HG03039 (cell line): ENCODE results near the gene FBXL16.

Experiments
- ATAC-seq: cut with Tn5 transposase; IDR thresholded peaks from one replicate; pipeline ENCODE4 v1.9.1; 2021; ENCODE audit warnings: mild to moderate bottlenecking, moderate library complexity; ENCODE audit not compliant: unreplicated experiment

FBXL16 gene

DNA sequence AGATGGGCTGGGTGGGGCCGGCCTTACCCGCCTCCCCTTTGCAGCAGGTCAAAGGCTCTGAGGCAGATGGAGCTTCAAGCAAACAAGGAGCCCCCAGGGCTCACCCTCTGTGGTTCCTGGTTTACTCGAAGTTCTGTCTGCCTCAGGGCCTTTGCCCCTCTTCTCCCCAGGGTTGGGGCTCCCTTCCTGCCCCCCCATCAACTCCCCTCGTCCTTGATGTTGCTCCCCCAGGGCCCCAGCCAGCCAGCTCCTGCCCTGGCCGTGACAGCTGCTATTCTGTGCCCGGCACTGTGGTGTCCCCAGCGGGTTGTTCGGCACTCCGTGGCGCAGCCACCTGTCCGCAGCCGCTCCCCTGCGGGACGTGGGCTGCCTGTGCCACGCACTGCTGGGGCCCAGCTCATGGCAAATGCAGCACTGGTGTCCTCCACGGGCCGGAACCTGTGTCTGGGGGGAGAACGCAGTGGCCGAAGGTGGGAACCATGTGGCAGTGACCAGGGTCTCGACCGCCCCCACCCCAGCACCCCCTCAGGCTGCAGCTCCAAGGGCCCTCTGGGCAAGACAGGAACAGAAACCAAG is 5.0 kb upstream of the FBXL16 start:
- no peak for ATAC-seq

DNA sequence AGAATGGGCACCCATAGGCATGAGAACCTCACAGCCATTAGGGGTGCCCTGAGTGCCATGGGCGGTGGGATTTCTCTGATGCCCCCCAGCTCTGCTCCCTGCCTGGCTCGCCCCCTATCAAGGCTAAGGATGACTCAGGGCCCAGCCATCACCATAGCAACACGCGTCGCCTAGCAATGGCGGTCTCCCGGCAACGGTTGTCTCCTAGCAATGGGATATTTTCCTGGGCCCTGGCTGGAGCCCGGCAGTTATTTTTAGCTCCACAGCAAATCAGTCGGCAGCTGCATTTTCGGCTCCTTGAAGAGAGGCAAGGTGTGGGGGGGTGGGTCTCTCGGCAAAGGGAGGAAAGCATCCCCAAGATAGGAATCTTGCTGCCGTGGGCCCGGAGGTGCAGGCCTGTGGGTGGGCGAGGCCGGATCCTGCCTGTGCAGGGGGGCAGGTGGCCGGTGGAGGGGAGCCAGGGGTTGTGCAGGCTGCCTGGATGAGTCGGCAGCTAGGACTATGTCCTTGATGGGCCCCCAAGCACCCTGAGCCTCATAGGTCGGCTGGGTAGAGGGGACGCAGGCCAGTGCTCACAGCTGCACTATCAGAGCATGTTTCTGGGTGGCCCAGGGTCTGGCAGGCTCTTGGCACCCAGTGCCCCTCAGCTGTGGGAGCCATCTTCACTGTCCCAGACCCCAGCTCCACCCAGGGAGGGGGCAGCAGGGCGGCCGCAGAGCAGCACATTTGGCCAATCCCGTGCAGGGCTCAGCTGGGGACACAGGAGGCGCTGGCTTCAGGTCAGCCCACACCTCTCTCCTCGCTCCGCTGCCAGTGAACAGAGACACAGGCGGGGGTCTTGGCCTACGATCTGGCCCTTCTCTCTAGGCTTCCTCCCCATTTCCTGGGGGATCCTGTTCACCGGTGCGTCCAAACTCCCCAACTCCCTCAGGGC is 4.2 kb upstream of the FBXL16 start:
- no peak for ATAC-seq

DNA sequence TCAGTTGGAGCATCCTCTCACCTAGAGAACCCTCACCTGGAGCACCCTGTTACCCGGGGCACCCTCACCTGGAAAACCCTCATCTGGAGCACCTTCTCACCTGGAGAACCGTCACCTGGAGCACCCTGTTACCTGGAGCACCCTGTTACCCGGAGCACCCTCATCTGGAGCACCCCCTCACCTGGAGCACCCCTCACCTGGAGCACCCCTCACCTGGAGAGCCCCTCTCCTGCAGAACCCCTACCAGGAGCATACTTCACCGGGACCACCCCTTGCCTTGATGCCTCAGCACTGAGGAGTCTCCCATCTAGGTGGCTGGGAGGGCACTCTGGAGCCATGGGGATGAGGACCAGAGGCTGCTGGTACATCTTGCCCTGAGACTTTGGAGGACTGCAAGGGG is 3.4 kb upstream of the FBXL16 start:
- ATAC-seq, result no peak

DNA sequence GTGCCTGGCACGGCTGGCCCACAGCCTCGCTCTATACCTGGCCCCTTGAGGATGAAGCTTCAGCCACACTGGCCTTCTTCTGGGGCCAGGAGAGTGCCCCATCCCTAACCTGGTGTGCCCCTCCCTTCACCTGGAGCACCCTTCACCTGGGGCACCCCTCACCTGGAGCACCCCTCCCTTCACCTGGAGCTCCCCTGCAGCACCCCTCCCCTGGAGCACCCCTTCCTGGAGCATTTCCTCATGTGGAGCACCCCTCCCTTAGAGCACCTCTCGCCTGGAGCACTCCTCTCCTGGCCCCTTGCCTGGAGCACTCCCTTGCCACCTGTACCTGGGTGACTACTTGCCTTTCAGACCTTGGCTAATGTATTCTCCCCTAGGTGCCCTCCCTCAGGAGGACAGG is 2.4 kb upstream of the FBXL16 start:
- ATAC-seq, result no peak

DNA sequence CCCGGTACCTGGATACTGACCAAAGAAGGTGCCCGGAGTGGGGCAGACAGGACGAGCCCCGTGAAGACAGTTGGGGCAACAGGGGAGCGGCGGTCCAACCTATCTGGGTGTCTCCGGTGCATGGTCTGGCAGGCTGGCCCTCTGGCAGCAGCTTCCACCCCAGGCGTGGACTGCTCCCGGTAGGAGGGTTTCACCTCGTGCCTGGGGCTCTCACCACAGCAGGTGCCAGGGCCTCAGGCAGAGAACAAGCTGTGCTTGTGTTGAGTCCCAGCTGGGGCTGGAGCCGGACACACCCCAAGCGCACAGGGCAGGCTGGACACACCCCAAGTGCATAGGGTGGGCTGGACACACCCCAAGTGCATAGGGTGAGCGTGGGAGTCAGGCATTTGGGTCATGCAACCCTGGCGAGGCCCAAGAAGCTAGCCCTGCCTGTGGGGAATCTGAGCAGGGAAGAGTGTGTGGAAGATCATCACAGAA is 1.5 kb upstream of the FBXL16 start:
- ATAC-seq, result no peak

DNA sequence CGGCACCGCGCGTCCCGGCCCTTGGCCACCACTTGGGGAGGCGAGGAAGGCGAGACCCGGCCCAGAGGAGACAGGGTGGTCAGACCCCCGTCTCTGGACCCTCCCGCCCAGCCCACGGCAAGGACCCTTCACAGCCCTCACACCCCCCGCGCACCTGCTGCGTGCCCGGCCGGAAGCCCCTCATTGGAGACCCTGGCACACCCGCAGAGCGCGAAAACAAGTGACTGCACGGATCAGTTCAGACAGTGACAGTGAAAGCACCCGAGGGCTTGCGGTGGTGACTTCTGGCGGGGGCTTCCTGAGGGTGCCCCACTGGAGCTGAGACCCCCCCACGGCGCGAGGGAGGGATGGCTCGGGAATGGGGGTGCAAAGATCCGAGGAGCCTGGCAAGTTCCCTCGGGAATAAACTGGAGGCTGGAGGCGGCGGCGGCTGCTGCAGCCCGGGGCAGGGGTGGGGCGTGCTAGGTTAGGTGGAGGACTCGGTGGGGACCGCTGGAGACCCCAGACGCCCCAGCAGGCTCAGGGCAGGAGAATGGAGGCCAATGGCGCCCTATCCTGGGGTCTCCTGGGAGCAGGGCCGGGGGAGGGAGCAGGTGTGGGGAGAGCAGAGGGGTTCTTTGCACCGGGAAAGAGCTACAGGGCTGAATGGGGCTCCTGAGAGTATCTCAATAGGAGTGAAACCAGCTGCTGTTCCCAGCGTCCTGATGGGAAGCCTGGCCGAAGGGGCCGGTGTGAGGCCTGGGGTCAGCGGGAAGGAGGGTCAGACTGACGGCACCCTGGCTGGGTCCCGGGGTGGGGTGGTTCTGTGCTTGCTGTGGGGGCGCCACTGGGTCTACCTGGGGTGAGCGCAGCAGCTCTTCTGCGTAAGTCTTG is 824 bp upstream of the FBXL16 start:
- ATAC-seq, result no peak

DNA sequence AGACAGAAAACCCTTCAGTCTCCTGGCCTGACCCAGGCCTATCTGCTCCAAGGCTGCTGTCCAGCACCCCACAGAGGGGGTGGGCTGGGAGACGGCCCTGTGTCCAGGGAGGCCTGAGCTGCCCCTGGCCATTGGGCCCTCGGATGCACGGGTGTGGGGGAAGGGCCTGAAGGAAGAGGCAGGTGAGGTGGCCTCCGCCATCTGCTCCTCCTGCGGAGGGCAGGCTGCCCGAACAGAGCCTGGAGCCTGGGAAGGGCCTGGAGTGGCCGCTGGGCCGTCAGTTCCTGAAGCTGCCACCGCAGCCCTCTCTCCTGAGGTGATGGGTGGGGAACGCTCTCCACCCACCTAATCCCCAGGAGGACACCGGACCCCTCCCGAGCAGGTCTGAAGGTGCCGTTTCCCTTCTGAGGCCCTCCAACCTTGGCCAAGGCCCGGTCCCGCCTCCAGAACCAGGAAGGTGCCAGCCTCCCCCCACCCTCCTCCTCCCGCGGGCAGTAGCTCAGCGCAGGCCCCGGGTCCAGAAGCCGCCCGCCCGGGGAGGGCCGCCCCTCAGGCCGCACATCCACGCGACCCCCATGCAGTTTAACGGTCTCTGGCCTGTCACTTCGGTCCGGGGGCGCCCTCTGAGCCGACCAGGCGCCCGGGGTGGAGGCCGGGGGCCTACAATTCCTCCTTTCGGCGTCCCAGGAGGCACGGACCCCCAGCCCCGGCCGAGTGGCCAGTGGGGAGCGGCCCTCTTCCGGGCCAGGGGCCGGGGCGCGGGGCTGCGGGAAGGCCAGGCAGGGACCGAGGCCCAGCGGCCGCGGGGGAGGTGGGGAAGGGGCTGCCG is 835 bp downstream of the FBXL16 start:
- no peak for ATAC-seq

DNA sequence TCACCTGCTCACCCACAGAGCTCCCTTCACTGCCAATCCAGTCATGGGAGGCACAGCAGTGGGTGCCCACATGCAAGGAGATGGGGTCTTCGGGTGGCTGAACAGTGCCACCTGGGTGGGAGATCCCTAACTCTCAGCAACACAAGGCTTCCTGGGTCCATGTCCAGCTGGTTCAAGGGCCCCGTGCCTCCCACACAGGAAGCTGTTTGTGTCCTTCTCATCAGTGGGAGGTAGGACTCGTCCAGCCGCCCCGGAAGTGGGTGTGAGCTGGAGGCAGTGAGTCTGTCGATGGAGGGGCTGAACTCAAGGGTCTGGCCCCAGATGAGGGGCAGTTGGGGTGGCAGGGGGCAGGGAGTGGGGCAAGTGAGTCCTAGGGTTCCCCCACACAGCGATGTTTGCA is 1.6 kb downstream of the FBXL16 start:
- no peak for ATAC-seq

DNA sequence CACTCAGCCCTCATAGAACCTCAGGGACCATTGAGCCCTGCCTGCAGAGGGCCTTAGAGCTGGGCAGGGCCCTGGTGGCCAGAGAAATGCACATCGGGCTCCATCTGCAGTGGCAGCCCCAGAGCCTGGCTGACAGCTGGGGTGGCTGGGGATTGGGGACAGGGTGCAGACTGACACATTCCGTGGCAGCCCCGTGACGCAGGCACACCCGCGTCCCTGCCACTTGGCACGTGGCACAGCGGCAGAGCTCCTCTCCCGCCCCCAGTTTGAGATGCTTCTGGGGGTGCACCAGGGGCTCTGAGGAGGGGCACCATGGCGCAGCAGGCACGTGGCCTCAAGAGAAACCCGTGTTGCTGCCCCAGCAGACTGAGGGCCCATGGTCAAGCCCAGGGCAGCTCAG is 2.2 kb downstream of the FBXL16 start:
- ATAC-seq, result no peak

DNA sequence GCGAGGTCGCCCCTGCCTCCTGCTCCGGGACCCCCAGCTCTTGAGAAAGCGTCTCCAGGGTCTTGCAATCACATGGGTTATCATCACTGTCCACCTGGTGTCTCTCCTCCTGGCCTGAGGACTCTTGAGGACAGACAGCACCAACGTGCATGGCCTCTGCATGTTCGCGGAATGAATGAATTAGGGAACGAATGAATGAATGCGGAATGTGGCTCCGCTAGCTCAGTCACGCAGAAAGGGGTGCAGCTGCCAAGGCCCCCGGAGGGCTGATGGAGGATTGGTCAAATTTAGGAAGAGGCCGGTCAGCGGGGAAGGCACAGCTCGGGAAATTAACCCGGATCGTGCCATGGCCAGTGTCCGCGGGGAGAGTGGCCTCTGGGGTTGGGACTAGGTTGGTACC is 3.3 kb downstream of the FBXL16 start:
- ATAC-seq, result no peak

DNA sequence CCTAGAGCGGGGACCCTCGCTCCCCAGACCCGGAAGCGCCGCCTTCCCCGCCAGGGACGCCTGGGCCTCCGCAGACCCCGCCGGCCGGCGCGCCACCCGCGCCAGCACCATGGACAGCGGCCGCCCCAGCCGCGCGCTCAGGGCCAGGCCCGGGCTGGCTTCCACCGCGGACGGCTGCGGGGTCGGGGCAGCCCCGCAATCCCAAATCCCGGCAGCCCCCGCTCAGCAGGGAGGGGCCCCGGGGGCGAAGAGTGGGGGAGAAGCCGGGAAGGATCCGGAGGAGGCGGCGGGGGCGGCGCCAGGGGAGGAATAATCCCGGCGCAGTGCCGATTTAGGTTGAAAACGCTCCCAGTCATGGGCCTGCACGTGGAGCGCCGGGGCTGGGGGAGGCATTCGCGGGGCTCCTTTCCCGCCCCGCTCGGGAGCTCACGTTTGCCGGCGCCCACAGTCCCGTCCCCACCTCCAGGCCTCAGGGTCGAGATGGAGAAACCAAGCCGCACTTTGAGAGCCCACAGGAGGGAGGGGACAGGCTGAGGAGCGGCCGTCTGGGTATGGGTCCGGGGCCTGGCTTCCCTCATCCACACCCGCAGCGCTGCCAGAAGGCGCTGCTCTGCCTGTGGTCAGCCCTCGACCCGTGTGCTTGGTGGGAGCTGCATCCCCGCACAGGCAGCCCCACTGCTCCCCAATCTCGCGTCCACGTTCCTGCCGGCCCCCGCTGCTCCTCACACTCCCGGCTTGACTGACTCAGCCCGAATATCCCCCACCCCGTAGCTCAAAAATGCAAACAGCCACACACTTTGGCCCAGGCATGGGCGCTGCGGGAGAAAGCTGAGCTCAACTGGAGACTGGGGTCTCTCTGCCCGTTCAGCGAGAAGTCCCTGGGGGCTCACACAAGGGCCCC is 4.7 kb downstream of the FBXL16 start:
- ATAC-seq, result no peak

DNA sequence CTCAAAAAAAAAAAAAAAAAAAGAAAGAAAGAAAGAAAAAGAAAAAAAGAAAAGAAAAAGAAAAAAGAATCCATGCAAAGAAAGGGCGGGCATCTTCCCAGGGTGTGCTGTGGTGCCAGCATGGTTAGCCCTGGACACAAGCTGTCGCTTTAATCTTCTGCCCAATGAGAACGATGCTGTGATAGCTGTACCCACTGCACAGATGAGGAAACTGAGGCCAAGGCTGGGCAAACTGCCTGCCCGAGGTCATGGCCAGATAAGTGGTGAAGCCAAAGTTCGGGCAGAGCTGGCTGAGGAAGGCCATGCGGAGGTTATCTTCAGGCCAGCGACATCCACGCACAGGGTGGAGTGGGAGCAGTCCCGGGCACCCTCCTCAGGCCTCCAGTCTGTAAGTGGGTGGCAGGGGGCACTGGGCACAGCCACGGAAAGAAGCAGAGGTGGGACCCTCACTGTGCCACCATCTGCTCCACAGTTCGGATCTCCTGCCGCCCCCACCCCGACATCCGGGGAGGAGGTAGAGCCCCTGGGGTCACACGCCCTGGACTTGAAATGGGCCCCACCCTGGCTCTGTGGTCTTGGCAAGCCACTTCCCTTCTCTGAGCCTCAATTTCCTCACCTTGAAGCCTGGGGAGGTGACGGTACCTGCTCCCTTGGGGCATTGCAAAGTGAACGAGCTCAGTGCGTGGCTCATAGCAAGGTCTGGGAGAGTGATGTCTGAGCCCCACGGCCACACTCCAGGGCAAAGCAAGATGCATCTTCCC is 6.5 kb downstream of the FBXL16 start:
- ATAC-seq, result no peak

DNA sequence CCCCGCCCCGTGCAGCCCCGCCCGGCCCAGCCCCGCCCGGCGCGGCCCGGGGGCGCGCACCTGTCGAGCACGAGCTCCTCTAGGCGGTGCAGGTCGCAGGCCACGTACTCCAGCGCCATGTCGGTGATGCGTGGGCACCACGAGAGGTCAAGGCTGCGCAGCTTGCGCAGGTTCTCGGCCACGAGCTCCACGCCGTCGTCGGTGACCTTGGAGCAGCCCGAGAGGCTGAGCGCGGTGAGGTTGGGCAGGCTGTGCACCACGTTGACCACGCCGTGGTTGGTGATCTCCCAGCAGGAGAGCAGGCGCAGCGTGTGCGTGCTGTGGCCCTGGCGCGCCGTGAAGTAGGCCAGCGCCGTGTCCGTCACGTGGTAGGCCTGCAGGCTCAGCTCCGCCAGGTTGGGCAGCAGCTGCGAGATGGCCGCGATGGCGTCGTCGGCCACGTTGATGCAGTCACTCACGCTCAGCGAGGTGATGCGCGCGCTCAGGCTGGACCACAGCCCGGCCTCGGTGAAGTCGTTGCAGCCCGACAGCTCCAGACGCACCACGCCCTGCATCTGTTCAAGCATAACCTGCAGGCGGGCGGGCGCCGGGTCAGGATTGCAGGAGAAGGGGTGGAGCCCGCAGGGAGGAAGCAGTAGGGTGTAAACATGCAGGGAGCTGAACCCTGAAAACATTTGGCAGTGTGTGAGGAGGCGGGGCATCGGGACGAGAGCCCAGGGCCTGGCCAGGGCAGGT is 10.1 kb downstream of the FBXL16 start:
- no peak for ATAC-seq

DNA sequence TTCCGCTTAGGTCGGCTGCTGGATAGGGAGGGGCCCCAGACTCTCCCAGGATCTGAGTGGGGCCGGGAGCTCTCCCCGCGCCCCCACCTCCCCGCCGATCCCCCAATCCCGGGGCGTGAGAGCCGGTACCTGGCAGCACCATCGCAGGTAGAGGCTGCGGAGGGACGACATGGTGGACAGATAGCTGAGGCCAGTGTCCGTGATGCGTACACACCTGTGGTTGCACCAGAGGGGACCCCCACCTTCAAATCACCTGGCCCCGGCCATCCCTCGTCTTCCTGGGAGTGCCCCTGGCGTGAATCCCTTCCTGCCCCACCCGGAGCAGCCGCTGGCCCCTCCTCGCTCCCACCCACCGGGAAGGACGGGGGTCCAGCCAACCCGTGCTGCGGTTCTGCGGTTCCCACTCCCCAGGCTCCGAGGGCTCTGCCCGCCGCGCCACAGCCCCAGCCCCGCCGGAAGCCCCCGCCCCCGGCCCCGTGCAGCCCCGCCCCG is 10.7 kb downstream of the FBXL16 start:
- no peak for ATAC-seq

DNA sequence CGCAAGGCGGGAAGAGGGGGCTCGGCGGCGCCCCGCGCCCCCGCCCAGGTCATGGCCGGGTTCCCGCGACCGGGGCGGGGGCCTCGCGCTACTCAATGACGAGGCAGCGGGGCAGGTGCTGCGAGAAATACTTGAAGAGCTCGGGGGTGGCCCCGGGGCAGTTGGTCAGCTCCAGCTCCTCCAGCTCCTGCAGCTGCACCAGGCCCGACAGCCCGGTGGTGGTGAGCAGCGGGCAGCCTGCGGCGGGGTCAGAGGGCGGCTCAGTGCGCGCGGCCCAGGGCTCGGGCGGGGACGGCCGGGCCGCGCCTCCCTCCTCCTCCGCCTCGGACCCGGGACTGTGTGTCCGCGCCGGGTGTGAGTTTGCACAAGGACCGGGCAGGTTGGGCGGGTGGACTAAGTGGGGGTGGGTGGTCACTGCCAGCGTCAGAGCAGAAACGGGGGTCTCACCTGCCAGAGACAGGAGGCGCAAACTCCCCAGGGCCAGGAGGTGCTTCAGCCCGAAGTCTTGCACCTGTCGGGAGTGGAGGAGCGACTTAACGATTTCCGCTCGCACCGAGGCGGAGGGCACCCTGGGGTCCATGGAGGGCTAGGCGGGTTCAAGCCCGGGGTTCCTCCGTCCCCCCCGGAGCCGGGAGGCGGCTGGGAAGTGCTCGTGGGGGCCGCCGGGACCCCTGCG is 11.3 kb downstream of the FBXL16 start:
- ATAC-seq, result no peak

DNA sequence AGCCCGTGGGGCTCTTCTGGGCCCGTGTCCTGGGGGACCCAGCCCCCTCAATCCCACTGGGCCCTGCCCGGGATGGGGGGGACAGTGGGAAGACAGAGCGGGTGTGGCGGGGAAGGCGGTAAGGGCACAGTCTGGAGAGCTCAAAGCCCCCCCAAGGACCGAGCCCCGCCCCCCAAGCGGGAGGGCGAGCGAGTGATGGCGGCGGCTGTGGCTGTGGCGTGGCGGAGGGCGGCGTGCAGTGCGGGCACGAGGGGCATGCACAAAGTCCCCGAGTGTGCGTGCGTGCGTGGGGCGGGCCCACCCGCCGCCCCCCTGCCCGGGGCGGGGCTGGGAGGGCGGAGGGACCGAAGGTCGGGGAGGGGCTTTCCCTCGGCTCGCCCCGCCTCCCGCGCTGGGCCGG is 11.8 kb downstream of the FBXL16 start:
- ATAC-seq, result no peak

DNA sequence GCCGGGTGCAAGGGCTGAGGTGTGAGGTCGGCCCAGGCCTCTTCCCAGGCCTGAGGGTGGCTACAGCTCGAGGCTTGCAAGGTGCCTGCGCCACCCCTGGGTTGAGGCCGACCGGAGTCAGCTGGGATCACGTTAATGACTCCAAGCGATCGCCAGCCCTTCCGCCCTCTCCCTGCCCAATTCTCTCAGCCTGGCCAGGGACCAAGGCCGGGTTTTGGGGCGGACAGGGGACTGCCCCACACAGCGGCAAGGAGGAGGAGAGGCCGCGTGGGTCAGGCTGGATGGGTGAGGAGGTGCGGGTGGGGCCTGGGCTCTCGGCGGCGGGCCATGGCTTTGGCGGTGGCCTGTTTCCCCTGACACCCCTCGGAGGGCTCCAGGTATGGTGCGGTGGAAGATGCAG is 12.2 kb downstream of the FBXL16 start:
- ATAC-seq, result no peak
